Neural cell (in vitro differentiated cells): ENCODE results near the gene KCNAB1. TPM values are rescaled to one million over a fixed set of nuclear protein-coding genes. Genes with fewer than 3 reads are reported as not detected.

ENCODE experiments used
- H2AFZ ChIP-seq: fragments of 200-600, 300-800 bp; sonication (generic), shearing (Covaris generic); 2 replicates; pipeline ENCODE4 v1.6.0; 2014; ENCODE audit warnings: low read depth, mild to moderate bottlenecking, antibody characterized with exemption, low read length, moderate library complexity
- H3F3A ChIP-seq: fragments of 200-600 bp; shearing (Covaris generic); 2 replicates; pipeline ENCODE4 v1.6.1; 2016; ENCODE audit warnings: mild to moderate bottlenecking, moderate library complexity, mixed read lengths, antibody characterized with exemption, low read length; ENCODE audit not compliant: insufficient read depth, poor library complexity, severe bottlenecking
- H3K27ac ChIP-seq: fragments of 200-600, 300-800 bp; sonication (generic), shearing (Covaris generic); 2 replicates; pipeline ENCODE4 v1.5.1; 2014; ENCODE audit warnings: mild to moderate bottlenecking, low read length, moderate library complexity
- H3K27me3 ChIP-seq: fragments of 300-800, 200-600 bp; sonication (generic), shearing (Covaris generic); 2 replicates; pipeline ENCODE4 v1.6.0; 2014; ENCODE audit warnings: mild to moderate bottlenecking, low read depth, low read length, moderate library complexity; ENCODE audit not compliant: insufficient read depth
- H3K36me3 ChIP-seq: fragments of 300-800, 200-600 bp; sonication (generic), shearing (Covaris generic); 2 replicates; pipeline ENCODE4 v1.5.1; 2014; ENCODE audit warnings: mild to moderate bottlenecking, antibody characterized with exemption, low read length, moderate library complexity; ENCODE audit not compliant: insufficient read depth
- H3K4me2 ChIP-seq: fragments of 300-800, 200-600 bp; sonication (generic), shearing (Covaris generic); 2 replicates; pipeline ENCODE4 v1.6.0; 2014; ENCODE audit warnings: mild to moderate bottlenecking, low read length
- H3K4me3 ChIP-seq: fragments of 300-800, 200-600 bp; sonication (generic), shearing (Covaris generic); 2 replicates; pipeline ENCODE4 v1.5.1; 2014; ENCODE audit warnings: mild to moderate bottlenecking, low read length, moderate library complexity
- H3K79me2 ChIP-seq: fragments of 200-600 bp; shearing (Covaris generic); replicated peaks from 2 replicates; pipeline ENCODE4 v1.6.0; 2014; ENCODE audit warnings: mild to moderate bottlenecking, low read length, moderate library complexity; ENCODE audit not compliant: insufficient read depth
- H3K9ac ChIP-seq: fragments of 300-800, 200-600 bp; sonication (generic), shearing (Covaris generic); 2 replicates; pipeline ENCODE4 v1.6.1; 2016; ENCODE audit warnings: mild to moderate bottlenecking, low read length, mixed read lengths
- H3K9me2 ChIP-seq: fragments of 200-600 bp; shearing (Covaris generic); 2 replicates; pipeline ENCODE4 v1.6.1; 2016; ENCODE audit warnings: mild to moderate bottlenecking, low read length, mixed read lengths; ENCODE audit not compliant: insufficient read depth
- H3K9me3 ChIP-seq: fragments of 200-600, 300-800 bp; sonication (generic), shearing (Covaris generic); 2 replicates; pipeline ENCODE4 v1.6.1; 2016; ENCODE audit warnings: mild to moderate bottlenecking, mixed run types, low read length, moderate library complexity, mixed read lengths
- H4K20me1 ChIP-seq: fragments of 200-600 bp; shearing (Covaris generic); 2 replicates; pipeline ENCODE4 v1.6.1; 2016; ENCODE audit warnings: mild to moderate bottlenecking, mixed run types; ENCODE audit not compliant: insufficient read depth
- CTCF ChIP-seq: fragments of 450-650 bp; IDR thresholded peaks from 2 replicates; pipeline ENCODE4 v1.5.1; 2014; ENCODE audit warnings: antibody characterized with exemption, mild to moderate bottlenecking, moderate library complexity; ENCODE audit not compliant: poor library complexity, severe bottlenecking
- EP300 ChIP-seq: fragments of 450-650 bp; conservative IDR thresholded peaks from 2 replicates; pipeline ENCODE4 v1.6.1; 2014; ENCODE audit warnings: antibody characterized with exemption, mild to moderate bottlenecking, moderate library complexity; ENCODE audit not compliant: poor library complexity, severe bottlenecking
- EZH2 ChIP-seq: fragments of 200-600, 300-800 bp; shearing (Covaris generic), sonication (generic); IDR thresholded peaks from 2 replicates; pipeline ENCODE4 v1.6.1; 2014; ENCODE audit warnings: antibody characterized with exemption, low read length, borderline replicate concordance, mild to moderate bottlenecking; ENCODE audit not compliant: insufficient read depth, poor library complexity, severe bottlenecking
- MXI1 ChIP-seq: fragments of 450-650 bp; conservative IDR thresholded peaks from 2 replicates; pipeline ENCODE4 v1.6.1; 2014; ENCODE audit warnings: antibody characterized with exemption, mild to moderate bottlenecking; ENCODE audit not compliant: poor library complexity, severe bottlenecking
- POLR2AphosphoS5 ChIP-seq: IDR thresholded peaks from 2 replicates; pipeline ENCODE4 v1.6.1; 2012
- RAD21 ChIP-seq: fragments of 450-650 bp; conservative IDR thresholded peaks from 2 replicates; pipeline ENCODE4 v1.6.1; 2014; ENCODE audit warnings: antibody characterized with exemption, mild to moderate bottlenecking, moderate library complexity
- REST ChIP-seq: IDR thresholded peaks from 2 replicates; pipeline ENCODE4 v1.6.1; 2012; ENCODE audit warnings: borderline replicate concordance
- SMC3 ChIP-seq: fragments of 450-650 bp; conservative IDR thresholded peaks from 2 replicates; pipeline ENCODE4 v1.6.1; 2014; ENCODE audit warnings: antibody characterized with exemption, mild to moderate bottlenecking, moderate library complexity; ENCODE audit not compliant: poor library complexity
- TAF1 ChIP-seq: IDR thresholded peaks from 2 replicates; pipeline ENCODE4 v1.6.1; 2012; ENCODE audit warnings: low read depth
- polyA plus RNA-seq: library from polyadenylated mRNA; depleted of rRNA; stranded (reverse); fragments of >200 nt; gene quantifications from 2 replicates; pipeline ENCODE4 v1.2.3, GENCODE V29; 2014

The KCNAB1 gene
- polyA plus RNA-seq, 1 donor from 2014 or later: 14.9 TPM

- Histone ChIP-seq H3K4me3 (no peak overlapping the region), H3K9ac (no peak overlapping the region), H3K9me3 (no peaks in the 10 kb centered on the region), H3K79me2 (no peaks in the 10 kb centered on the region), H4K20me1 (no peaks in the 10 kb centered on the region), H3K9me2 (no peaks in the 10 kb centered on the region), H2AFZ (no peak overlapping the region), H3K27ac (no peak overlapping the region), H3K4me2 (no peak overlapping the region), H3K27me3 (no peaks in the 10 kb centered on the region), H3F3A (no peaks in the 10 kb centered on the region), H3K36me3 (no peaks in the 10 kb centered on the region)
- TF ChIP-seq RAD21: no peak
- no peak for TF ChIP-seq EZH2
- TF ChIP-seq MXI1: no peak
- TF ChIP-seq REST: no peak
- TF ChIP-seq TAF1: no peak
- no peak for TF ChIP-seq EP300
- no peak for TF ChIP-seq POLR2AphosphoS5
- no peak for TF ChIP-seq CTCF
- TF ChIP-seq SMC3: no peak
Observed at GRCh38 chr3:156448300-156448699, 327.9 kb downstream of the KCNAB1 start.

- no peaks in the 10 kb centered on the region for H3K9me3 ChIP-seq
- no peaks in the 10 kb centered on the region for H3K27me3 ChIP-seq
- no peaks in the 10 kb centered on the region for H4K20me1 ChIP-seq
- H3K27ac ChIP-seq: no peak overlapping the region
- H3K36me3 ChIP-seq: no peaks in the 10 kb centered on the region
- no peak overlapping the region for H3K9ac ChIP-seq
- TF ChIP-seq TAF1: no peak
- TF ChIP-seq POLR2AphosphoS5: no peak
- TF ChIP-seq EP300: no peak
- TF ChIP-seq RAD21: peak; percentile 24
- TF ChIP-seq CTCF: peak; percentile 44
- TF ChIP-seq SMC3: peak; percentile 32
- TF ChIP-seq REST: no peak
- TF ChIP-seq EZH2: no peak
- H3K4me3 ChIP-seq: no peak overlapping the region
- H3F3A ChIP-seq: no peaks in the 10 kb centered on the region
- H2AFZ ChIP-seq: no peak overlapping the region
- H3K4me2 ChIP-seq: no peak overlapping the region
- no peaks in the 10 kb centered on the region for H3K9me2 ChIP-seq
- no peaks in the 10 kb centered on the region for H3K79me2 ChIP-seq
Observed at GRCh38 chr3:156449710-156450574, 329.6 kb downstream of the KCNAB1 start.
